ENCODE measurements around the gene TXN.

TXN gene

GRCh38 chr9:110256380-110257096 lies at the start of gene TXN:
TSS of gene TXN (minus strand) at chr9:110256507. CDS start at chr9:110256435, 72 bp downstream.
- Histone ChIP-seq H3K27me3 (ENCODE audit: control insufficient read depth in 5 of 5, insufficient read depth in 4 of 5, low read length in 5 of 5) (no peaks in the 10 kb centered on the region), H3K4me3 (ENCODE audit: low read depth in 1 of 5, low read length in 5 of 5) (peak within 1 kb of the TSS; percentile 79 to 99 (median 97)), H3K9ac (ENCODE audit: low read length in 5 of 5) (peak within 1 kb of the TSS; percentile 60 to 97 (median 92)), H3K36me3 (ENCODE audit: control insufficient read depth in 5 of 5, insufficient read depth in 5 of 5, low read length in 5 of 5) (no peaks in the 10 kb centered on the region), H3K4me1 (ENCODE audit: control insufficient read depth in 5 of 5, insufficient read depth in 5 of 5, low read length in 5 of 5) (peaks cover 0 to 41% (median 31%) of the 10 kb centered on the region in 5 donors), H3K27ac (ENCODE audit: low read depth, low read length) (peak within 1 kb of the TSS; percentile 68), H3K9me3 (ENCODE audit: control insufficient read depth in 5 of 5, low read length in 5 of 5) (no peaks in the 10 kb centered on the region)

GRCh38 chr9:110303133-110303532 lies 46.8 kb upstream of the TXN start:
- H3K4me1 ChIP-seq (ENCODE audit: control insufficient read depth in 5 of 5, insufficient read depth in 5 of 5, low read length in 5 of 5) = peaks cover 0 to 3% (median 0%) of the 10 kb centered on the region in 5 donors
- no peaks in the 10 kb centered on the region for H3K36me3 ChIP-seq (ENCODE audit: control insufficient read depth in 5 of 5, insufficient read depth in 5 of 5, low read length in 5 of 5)
- H3K27ac ChIP-seq (ENCODE audit: low read depth, low read length) = no peak overlapping the region
- H3K4me3 ChIP-seq (ENCODE audit: low read depth in 1 of 5, low read length in 5 of 5) = no peak overlapping the region
- H3K9me3 ChIP-seq (ENCODE audit: control insufficient read depth in 5 of 5, low read length in 5 of 5) = no peaks in the 10 kb centered on the region
- no peak overlapping the region for H3K9ac ChIP-seq (ENCODE audit: low read length in 5 of 5)
- H3K27me3 ChIP-seq (ENCODE audit: control insufficient read depth in 5 of 5, insufficient read depth in 4 of 5, low read length in 5 of 5) = no peaks in the 10 kb centered on the region

- Histone ChIP-seq H3K4me3 (ENCODE audit: low read depth in 1 of 5, low read length in 5 of 5) (no peak overlapping the region), H3K9ac (ENCODE audit: low read length in 5 of 5) (no peak overlapping the region), H3K9me3 (ENCODE audit: control insufficient read depth in 5 of 5, low read length in 5 of 5) (no peaks in the 10 kb centered on the region)
Observed at GRCh38 chr9:110298043-110298605, 41.8 kb upstream of the TXN start.

GRCh38 chr9:110293248-110293647 lies 36.9 kb upstream of the TXN start:
- Histone ChIP-seq H3K9ac (ENCODE audit: low read length in 5 of 5) (no peak overlapping the region), H3K27me3 (ENCODE audit: control insufficient read depth in 5 of 5, insufficient read depth in 4 of 5, low read length in 5 of 5) (no peaks in the 10 kb centered on the region), H3K4me1 (ENCODE audit: control insufficient read depth in 5 of 5, insufficient read depth in 5 of 5, low read length in 5 of 5) (no peaks in the 10 kb centered on the region), H3K36me3 (ENCODE audit: control insufficient read depth in 5 of 5, insufficient read depth in 5 of 5, low read length in 5 of 5) (no peaks in the 10 kb centered on the region), H3K27ac (ENCODE audit: low read depth, low read length) (no peak overlapping the region), H3K4me3 (ENCODE audit: low read depth in 1 of 5, low read length in 5 of 5) (no peak overlapping the region), H3K9me3 (ENCODE audit: control insufficient read depth in 5 of 5, low read length in 5 of 5) (no peaks in the 10 kb centered on the region)

More at GRCh38 chr9:110298043-110298605, 41.8 kb upstream of the TXN start:
- Histone ChIP-seq H3K4me1 (ENCODE audit: control insufficient read depth in 5 of 5, insufficient read depth in 5 of 5, low read length in 5 of 5) (no peaks in the 10 kb centered on the region), H3K27me3 (ENCODE audit: control insufficient read depth in 5 of 5, insufficient read depth in 4 of 5, low read length in 5 of 5) (no peaks in the 10 kb centered on the region), H3K27ac (ENCODE audit: low read depth, low read length) (no peak overlapping the region), H3K36me3 (ENCODE audit: control insufficient read depth in 5 of 5, insufficient read depth in 5 of 5, low read length in 5 of 5) (no peaks in the 10 kb centered on the region)

GRCh38 chr9:110291921-110292557 lies 35.7 kb upstream of the TXN start:
- Histone ChIP-seq H3K9ac (ENCODE audit: low read length in 5 of 5) (no peak overlapping the region), H3K36me3 (ENCODE audit: control insufficient read depth in 5 of 5, insufficient read depth in 5 of 5, low read length in 5 of 5) (no peaks in the 10 kb centered on the region), H3K9me3 (ENCODE audit: control insufficient read depth in 5 of 5, low read length in 5 of 5) (no peaks in the 10 kb centered on the region), H3K4me3 (ENCODE audit: low read depth in 1 of 5, low read length in 5 of 5) (no peak overlapping the region), H3K27me3 (ENCODE audit: control insufficient read depth in 5 of 5, insufficient read depth in 4 of 5, low read length in 5 of 5) (no peaks in the 10 kb centered on the region), H3K4me1 (ENCODE audit: control insufficient read depth in 5 of 5, insufficient read depth in 5 of 5, low read length in 5 of 5) (no peaks in the 10 kb centered on the region), H3K27ac (ENCODE audit: low read depth, low read length) (no peak overlapping the region)

- Histone ChIP-seq H3K36me3 (ENCODE audit: control insufficient read depth in 5 of 5, insufficient read depth in 5 of 5, low read length in 5 of 5) (no peaks in the 10 kb centered on the region), H3K4me3 (ENCODE audit: low read depth in 1 of 5, low read length in 5 of 5) (no peak overlapping the region), H3K9ac (ENCODE audit: low read length in 5 of 5) (no peak overlapping the region), H3K27ac (ENCODE audit: low read depth, low read length) (no peak overlapping the region), H3K27me3 (ENCODE audit: control insufficient read depth in 5 of 5, insufficient read depth in 4 of 5, low read length in 5 of 5) (no peaks in the 10 kb centered on the region), H3K9me3 (ENCODE audit: control insufficient read depth in 5 of 5, low read length in 5 of 5) (no peaks in the 10 kb centered on the region), H3K4me1 (ENCODE audit: control insufficient read depth in 5 of 5, insufficient read depth in 5 of 5, low read length in 5 of 5) (no peaks in the 10 kb centered on the region)
Observed at GRCh38 chr9:110290001-110290400, 33.7 kb upstream of the TXN start.

GRCh38 chr9:110288503-110288902 lies 32.2 kb upstream of the TXN start:
- Histone ChIP-seq H3K9ac (ENCODE audit: low read length in 5 of 5) (no peak overlapping the region), H3K9me3 (ENCODE audit: control insufficient read depth in 5 of 5, low read length in 5 of 5) (no peaks in the 10 kb centered on the region), H3K4me1 (ENCODE audit: control insufficient read depth in 5 of 5, insufficient read depth in 5 of 5, low read length in 5 of 5) (no peaks in the 10 kb centered on the region), H3K4me3 (ENCODE audit: low read depth in 1 of 5, low read length in 5 of 5) (no peak overlapping the region), H3K27ac (ENCODE audit: low read depth, low read length) (no peak overlapping the region), H3K36me3 (ENCODE audit: control insufficient read depth in 5 of 5, insufficient read depth in 5 of 5, low read length in 5 of 5) (no peaks in the 10 kb centered on the region), H3K27me3 (ENCODE audit: control insufficient read depth in 5 of 5, insufficient read depth in 4 of 5, low read length in 5 of 5) (no peaks in the 10 kb centered on the region)

GRCh38 chr9:110287289-110287680 lies 31.0 kb upstream of the TXN start:
- H3K4me1 ChIP-seq (ENCODE audit: control insufficient read depth in 5 of 5, insufficient read depth in 5 of 5, low read length in 5 of 5) = no peaks in the 10 kb centered on the region

GRCh38 chr9:110284211-110284844 lies 28.0 kb upstream of the TXN start:
- H3K9ac ChIP-seq (ENCODE audit: low read length in 5 of 5) = no peak overlapping the region
- no peak overlapping the region for H3K4me3 ChIP-seq (ENCODE audit: low read depth in 1 of 5, low read length in 5 of 5)
- H3K36me3 ChIP-seq (ENCODE audit: control insufficient read depth in 5 of 5, insufficient read depth in 5 of 5, low read length in 5 of 5) = no peaks in the 10 kb centered on the region
- H3K4me1 ChIP-seq (ENCODE audit: control insufficient read depth in 5 of 5, insufficient read depth in 5 of 5, low read length in 5 of 5) = no peaks in the 10 kb centered on the region
- peaks cover 0 to 4% (median 0%) of the 10 kb centered on the region in 5 donors for H3K27me3 ChIP-seq (ENCODE audit: control insufficient read depth in 5 of 5, insufficient read depth in 4 of 5, low read length in 5 of 5)
- H3K9me3 ChIP-seq (ENCODE audit: control insufficient read depth in 5 of 5, low read length in 5 of 5) = no peaks in the 10 kb centered on the region
- no peak overlapping the region for H3K27ac ChIP-seq (ENCODE audit: low read depth, low read length)

More at GRCh38 chr9:110287289-110287680, 31.0 kb upstream of the TXN start:
- Histone ChIP-seq H3K9ac (ENCODE audit: low read length in 5 of 5) (no peak overlapping the region), H3K36me3 (ENCODE audit: control insufficient read depth in 5 of 5, insufficient read depth in 5 of 5, low read length in 5 of 5) (no peaks in the 10 kb centered on the region), H3K27me3 (ENCODE audit: control insufficient read depth in 5 of 5, insufficient read depth in 4 of 5, low read length in 5 of 5) (no peaks in the 10 kb centered on the region), H3K27ac (ENCODE audit: low read depth, low read length) (no peak overlapping the region), H3K4me3 (ENCODE audit: low read depth in 1 of 5, low read length in 5 of 5) (no peak overlapping the region), H3K9me3 (ENCODE audit: control insufficient read depth in 5 of 5, low read length in 5 of 5) (no peaks in the 10 kb centered on the region)

- Histone ChIP-seq H3K9me3 (ENCODE audit: control insufficient read depth in 5 of 5, low read length in 5 of 5) (no peaks in the 10 kb centered on the region), H3K4me3 (ENCODE audit: low read depth in 1 of 5, low read length in 5 of 5) (no peak overlapping the region), H3K27me3 (ENCODE audit: control insufficient read depth in 5 of 5, insufficient read depth in 4 of 5, low read length in 5 of 5) (peaks cover 0 to 7% (median 0%) of the 10 kb centered on the region in 5 donors), H3K9ac (ENCODE audit: low read length in 5 of 5) (no peak overlapping the region), H3K4me1 (ENCODE audit: control insufficient read depth in 5 of 5, insufficient read depth in 5 of 5, low read length in 5 of 5) (no peaks in the 10 kb centered on the region), H3K27ac (ENCODE audit: low read depth, low read length) (no peak overlapping the region), H3K36me3 (ENCODE audit: control insufficient read depth in 5 of 5, insufficient read depth in 5 of 5, low read length in 5 of 5) (no peaks in the 10 kb centered on the region)
Observed at GRCh38 chr9:110283751-110284150, 27.4 kb upstream of the TXN start.

All from subcutaneous abdominal adipose tissue (tissue), 5 donors.